NCI-H1694 (cell line): ENCODE measurements around the gene KRT35.
"Not testable (repeated sequence)": the region's sequence is repeated elsewhere in the genome, so short reads cannot be mapped to it uniquely, and the experiment has no call there.

ENCODE experiments used
- DNase-seq: peaks from one replicate; lab custom pipeline; 2025; lab: John Stamatoyannopoulos, UW

KRT35 gene

DNA sequence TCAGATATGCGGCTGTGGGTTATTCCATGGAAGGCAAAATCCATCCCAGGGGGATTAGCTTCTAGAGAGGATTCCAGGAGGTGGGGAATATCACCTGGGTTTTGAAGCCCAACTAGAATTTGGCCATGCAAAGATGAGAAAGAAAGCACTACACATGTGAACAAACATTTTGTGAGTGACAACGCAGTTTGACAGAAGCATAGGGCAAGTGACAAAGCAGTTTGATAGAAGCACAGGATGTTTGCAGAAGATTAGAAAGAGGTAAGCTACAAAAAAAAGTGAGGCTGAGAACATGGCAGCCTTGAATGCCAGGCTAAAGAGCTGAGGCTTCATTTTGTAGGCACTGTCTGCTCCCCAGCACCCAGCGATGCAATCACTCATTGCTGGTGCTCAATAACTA, 27.9 kb downstream of the KRT35 start:
- no peak for DNase-seq

GRCh38 chr17:41452281-41452680, 28.7 kb downstream of the KRT35 start:
- no peak for DNase-seq

DNA sequence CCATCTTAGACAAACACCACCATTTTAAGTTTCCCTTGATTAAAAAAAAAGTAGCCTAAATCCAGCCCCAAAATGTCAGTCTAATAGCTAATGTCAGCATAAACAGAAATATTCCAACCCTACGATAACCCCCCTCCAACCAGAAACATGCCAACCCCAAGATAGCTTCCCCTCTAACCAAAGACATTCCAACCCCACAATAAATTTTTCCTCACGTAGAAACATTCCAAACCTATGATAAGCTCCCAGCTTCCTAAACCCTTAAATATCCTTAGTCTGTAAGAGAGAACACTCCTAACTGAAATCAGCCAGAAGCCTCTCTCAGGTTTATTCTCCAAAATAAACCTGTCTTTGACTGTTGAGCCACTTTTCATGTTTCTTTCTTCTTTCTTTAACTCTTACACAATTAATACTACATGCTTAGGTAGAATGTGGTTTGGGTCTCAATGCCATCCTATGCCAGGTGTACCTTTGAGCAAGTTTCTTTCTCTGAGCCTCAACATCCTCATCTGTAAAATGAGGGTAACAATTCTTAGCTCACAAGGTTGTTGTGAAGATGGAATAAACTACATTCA, 29.7 kb downstream of the KRT35 start:
- DNase-seq, result no peak

GRCh38 chr17:41449008-41449407, 31.9 kb downstream of the KRT35 start:
- no peak for DNase-seq

DNA sequence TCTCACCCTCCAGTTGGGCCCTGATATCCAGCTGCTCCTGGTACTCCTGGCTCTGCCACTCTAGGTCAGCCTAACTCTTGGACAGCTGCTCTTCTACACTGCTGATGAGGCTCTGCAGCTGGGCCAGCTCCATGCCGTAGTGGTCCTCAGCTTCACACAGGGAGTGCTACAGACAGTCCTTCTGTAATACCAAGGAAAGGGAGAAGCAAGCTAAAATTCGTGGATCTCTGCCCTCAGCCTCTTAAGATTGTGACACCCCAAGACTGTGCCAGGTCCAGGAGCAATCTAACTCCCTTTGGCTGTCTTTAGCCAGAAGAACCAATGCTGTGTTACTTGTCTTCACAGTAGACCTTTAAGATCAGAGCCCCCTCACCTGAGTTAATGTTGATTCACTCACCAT, 32.4 kb downstream of the KRT35 start:
- DNase-seq, result no peak

GRCh38 chr17:41446806-41447205, 34.1 kb downstream of the KRT35 start:
- no peak for DNase-seq

DNA sequence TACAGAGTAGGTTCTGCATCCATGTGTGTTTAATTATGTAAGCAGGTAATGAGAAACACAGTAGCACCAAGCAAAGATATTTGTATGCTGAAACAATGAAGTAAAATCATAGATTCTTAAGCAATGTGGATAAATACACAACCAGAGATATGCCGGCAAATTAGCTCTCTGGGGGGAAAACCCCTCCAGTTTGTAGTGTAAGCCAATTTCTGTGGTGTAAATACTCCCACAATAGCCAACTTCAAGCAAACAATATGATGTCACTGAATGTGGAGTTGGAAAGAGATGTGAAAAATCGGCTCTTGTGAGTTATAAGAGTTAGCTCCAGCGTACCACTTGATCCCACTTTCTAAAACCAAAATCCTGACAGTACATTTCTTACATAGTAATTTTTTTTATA, 36.3 kb downstream of the KRT35 start:
- no peak for DNase-seq

GRCh38 chr17:41444186-41444585, 36.8 kb downstream of the KRT35 start:
- no peak for DNase-seq

DNA sequence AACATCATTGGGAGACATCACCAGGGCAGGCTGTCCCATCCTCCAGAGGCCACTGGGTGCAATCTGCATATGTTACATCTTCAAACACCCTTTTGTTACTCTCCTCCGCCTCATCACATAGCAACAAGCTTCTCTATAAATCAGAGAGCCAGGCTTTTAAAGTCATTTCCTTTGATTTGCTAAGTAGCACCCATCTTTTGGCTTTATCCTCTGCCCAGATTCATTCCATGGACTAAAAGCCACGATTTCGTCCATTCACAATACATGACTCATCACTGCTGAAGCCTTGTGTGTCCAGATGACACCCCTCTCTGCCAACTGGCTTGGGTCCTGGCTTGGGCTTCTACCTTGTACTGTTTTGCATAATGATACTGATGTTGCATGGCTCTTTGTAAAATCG, 38.2 kb downstream of the KRT35 start:
- DNase-seq, result no peak

- no peak for DNase-seq
Observed at GRCh38 chr17:41440531-41441033, 40.4 kb downstream of the KRT35 start, which contains the start of gene KRT38. TSS of gene KRT38 (minus strand) at chr17:41440983. CDS start at chr17:41440921, 62 bp downstream.

GRCh38 chr17:41439375-41439774, 41.6 kb downstream of the KRT35 start:
- no peak for DNase-seq

- no peak for DNase-seq
Observed at GRCh38 chr17:41437769-41438168, 43.2 kb downstream of the KRT35 start.

DNA sequence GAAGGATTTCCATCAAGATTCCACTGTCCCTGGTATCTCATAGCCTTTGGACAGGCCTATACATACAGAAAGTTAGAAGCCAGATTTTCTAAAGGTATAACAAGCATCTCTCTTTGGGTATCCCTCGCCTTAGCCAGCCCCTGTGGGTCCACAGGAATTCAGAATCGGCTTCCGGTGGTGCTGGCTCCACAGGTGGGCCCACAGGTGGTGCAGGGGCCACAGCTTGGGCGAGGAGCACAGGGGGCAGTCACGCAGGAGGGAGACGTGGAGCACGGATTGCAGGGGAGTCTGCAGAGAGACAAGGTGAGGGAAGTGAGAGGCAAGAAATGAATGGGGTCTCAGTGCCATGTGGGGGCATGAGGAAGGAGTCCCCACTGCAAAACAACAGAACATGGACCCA, 43.7 kb downstream of the KRT35 start:
- DNase-seq, result no peak

DNA sequence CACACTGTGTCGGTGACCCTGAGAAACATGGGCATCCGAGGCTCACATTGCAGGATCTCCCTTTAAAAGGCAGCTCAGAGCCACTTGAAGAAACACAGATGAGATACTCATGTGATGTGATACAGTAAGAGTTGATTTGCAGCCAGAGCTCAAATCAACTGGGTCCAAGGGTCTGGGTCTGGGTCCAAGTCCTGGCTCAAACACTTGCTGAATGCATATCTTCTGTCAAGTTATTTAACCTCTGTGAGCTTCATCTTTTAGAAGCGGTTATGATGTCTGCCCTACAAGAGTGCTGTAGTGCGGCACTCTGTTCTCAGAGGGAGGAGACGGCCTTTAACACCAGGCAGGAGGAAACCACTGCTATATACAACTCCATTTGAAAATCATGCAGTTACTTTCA, 46.5 kb downstream of the KRT35 start:
- DNase-seq, result no peak

DNA sequence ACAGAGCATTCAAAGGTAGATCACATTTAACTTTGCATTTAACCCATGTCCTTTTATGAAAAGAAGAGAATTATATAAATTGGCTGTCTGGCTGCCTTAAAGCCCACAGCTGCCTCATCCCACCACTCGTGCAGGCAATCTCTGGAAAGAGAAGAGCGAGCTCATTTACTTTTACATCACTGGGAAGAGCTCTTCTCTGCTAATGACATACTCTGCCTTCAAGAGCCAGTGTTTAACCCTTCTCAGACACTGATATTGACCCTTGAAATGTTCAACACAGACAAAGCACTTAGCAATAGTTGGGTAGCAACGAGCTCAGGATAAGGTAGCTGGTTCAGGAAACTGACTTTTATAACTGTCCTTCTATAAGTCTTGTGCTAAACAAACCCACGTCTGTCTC, 46.9 kb downstream of the KRT35 start:
- DNase-seq, result no peak

DNA sequence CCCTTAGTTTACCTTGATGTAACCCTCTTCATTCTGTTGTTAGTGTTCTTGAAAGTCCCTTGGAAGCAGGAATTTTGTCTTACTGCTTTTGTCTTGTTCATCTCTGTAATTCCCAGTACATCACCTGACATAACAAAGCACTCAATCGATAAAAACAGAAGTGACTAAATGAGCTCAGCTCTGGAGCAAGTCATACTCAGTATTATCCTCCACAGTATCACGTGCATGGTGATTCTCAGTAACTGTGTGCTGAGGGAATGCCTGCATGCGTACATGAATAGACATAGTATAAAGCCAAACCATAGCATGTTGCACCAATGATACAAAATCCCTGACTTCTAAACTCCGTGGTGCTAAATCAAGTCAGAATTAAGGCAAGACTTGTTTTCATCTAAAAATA, 47.4 kb downstream of the KRT35 start:
- DNase-seq, result no peak

- not testable (repeated sequence) for DNase-seq
Observed at GRCh38 chr17:41430376-41430775, 50.6 kb downstream of the KRT35 start.

- no peak for DNase-seq
Observed at GRCh38 chr17:41429667-41430066, 51.3 kb downstream of the KRT35 start.

DNA sequence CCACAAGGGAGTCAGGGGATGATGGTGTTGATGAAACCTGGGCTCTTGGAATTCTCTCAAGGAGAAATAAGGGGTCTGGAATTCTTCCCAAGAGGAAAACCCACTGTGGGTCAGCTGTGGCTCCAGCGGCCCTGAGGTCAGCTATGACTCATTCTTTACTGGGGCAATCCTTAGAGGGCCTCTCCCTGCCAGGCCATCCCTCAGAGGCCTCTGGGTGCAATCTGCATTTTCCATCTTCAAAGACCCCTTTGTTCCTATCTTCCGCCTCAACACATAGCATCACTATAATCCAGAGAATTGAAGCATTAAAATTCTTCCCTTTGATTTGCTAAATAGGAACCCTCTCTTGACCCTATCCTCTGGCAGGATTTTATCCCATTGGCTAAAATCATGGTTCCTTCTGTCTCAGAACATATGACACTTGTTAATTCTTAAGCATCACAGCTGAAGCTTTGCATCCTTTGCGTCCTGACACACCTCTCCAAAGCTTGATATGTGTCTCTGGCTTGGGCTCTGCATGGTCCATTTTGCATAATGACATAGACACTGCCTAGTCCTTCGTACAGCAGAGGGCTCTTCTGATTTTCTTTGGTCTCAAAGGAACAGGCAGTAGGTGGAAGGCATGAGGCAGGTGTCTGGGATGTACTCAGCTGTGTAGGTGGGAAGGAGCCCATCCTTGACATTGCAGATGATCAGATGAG, 52.2 kb downstream of the KRT35 start:
- DNase-seq, result no peak
